Stimulated activated CD4-positive, alpha-beta T cell treated with anti-CD3 and anti-CD28 coated beads, Interleukin-1b, Interleukin-23, amount 100 ng/mL, for 4 hours (primary cell): ENCODE data around the gene RIMBP3C.
"Not testable (repeated sequence)": the region's sequence is repeated elsewhere in the genome, so short reads cannot be mapped to it uniquely, and the experiment has no call there.

Experiments
- DNase-seq, 2 donors: peaks; one replicate each; pipeline ENCODE4 v3.0.0-alpha.2; 2020; ENCODE audit warnings: low read depth in 2 of 2

Gene RIMBP3C

DNA sequence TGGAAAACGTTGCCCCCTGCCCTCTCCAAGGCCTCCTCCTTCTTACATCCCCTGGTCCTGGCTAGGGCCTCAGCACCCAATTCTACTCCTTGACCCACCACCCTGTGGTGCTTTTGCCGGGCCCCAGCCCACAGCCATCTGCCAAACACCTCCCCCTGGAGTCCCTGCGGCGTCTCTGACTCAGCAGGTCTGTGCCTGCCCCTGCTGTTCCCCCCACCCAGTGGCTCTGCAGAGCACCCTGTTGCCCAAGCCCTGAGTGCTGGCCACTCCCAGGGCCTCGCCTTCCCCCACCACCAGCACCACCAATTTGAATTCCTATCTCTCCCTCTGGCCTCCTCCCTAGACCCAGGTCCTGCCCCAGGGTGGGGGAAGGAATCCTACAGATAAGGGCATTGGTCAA lies 19.7 kb downstream of the RIMBP3C start:
- not testable (repeated sequence) for DNase-seq

- not testable (repeated sequence) for DNase-seq
Measured at GRCh38 chr22:21526705-21527500, 24.4 kb downstream of the RIMBP3C start.

DNA sequence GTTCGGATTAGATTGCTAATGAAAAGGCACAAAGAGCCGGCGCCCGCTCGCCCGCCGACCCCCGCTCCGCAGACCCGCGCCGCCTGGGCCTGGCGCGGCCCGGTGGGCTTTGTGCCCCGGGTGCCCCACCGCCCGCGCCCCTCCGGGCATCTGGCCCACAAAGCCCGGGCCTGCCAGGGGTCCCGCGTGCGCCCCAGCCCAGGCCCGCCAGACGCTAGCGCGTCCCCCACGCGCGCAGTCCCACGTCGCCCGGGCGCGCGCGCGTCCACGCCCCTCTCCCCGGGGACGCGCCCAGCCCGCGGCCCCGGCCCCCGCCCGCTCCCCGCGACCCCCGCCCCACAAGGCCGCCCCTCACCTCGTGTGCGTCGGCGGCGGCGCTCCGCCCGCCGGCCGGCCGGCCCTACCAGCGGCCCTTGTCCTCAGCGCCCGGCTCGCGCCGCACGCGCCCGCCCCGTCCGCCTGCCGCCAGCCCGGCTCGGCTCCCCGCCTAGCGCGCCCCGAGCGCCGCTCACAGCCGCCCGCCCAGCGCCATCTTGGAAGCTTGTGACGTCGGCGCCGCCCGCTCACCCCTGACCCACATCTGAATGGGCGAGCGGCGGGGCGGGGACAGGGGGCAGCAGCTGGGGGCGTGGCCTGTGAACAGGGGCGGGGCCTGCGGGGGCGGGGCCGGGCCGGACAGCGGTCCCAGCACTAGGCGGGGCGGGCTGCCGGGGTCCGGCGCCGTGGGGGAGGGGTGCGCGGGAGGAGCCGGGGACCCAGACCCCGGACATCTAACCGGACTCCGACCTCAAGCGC lies 34.1 kb downstream of the RIMBP3C start:
- peak in 1 of 2 donors; percentile 53 for DNase-seq

- DNase-seq = not testable (repeated sequence)
Measured at GRCh38 chr22:21516522-21516921, 34.7 kb downstream of the RIMBP3C start.

DNA sequence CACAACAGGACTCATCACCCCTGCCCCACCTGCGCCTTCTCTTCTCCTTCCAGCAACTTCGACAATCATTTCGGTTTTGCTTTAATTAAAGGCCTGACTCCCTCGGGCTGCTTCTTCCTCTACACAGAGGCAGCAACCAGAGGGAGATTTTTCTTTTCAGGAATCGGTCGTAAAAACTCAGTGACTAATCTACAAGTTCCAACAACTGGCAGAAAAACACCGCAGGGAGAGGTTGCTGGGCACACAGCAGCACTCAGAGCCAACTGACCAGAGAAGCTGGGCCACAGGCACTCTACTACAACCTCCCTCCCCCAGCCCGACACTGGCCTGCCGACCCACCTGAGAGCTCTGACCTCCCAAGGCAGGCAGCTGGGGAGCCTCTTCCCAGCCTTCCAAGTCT lies 36.0 kb downstream of the RIMBP3C start:
- not testable (repeated sequence) for DNase-seq

GRCh38 chr22:21514117-21514516 lies 37.1 kb downstream of the RIMBP3C start:
- not testable (repeated sequence) for DNase-seq

DNA sequence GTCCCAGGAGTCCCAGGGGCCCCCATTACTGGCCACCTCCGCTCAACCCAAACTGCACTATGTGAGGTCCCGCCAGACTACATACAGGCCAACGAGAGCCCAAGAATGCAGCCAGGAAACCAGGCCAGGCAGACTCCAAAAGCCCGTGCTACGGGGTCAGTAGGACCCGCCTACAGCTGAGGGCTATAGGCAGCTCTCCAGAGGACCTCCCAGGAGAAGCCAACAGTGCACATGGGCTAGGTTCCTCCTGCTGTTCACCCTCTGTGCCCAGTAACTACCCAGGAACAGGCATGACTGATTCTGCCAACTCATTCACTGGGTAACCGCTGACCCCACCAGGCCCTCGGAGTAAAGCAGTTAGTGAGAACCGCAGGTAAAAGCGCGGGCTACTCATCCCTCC lies 39.2 kb downstream of the RIMBP3C start:
- DNase-seq = not testable (repeated sequence)

DNA sequence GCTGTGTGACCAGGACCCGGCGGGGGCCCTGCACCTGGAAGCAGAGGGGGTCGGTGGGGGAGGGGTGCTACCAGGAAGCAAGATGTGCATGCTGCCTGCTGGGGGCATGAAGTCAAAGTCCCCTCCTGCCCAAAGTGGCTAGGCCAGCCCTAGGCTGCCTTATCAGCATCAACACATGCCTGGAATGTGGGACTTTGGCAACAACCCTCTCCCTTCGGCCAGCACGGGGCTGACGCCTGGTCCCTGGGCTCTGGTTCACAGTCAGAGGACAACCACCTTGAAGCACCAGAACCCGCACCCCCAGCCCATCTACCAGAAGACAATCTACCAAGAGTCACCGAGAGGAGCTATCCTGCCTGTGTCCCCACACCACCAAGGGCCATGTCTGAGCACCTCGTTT lies 40.9 kb downstream of the RIMBP3C start:
- DNase-seq = not testable (repeated sequence)

GRCh38 chr22:21499623-21500506 lies 51.4 kb downstream of the RIMBP3C start:
- DNase-seq = not testable (repeated sequence)

- not testable (repeated sequence) for DNase-seq
Measured at GRCh38 chr22:21498489-21498888, 52.8 kb downstream of the RIMBP3C start.

GRCh38 chr22:21497984-21498383 lies 53.3 kb downstream of the RIMBP3C start:
- not testable (repeated sequence) for DNase-seq
